HG02970 (cell line): ENCODE measurements around the gene CD164L2.
A peak's percentile ranks its signal among the peaks of the same experiment; 100 is the strongest.
"Not testable (repeated sequence)": the region's sequence is repeated elsewhere in the genome, so short reads cannot be mapped to it uniquely, and the experiment has no call there.

Experiments used
- ATAC-seq: cut with Tn5 transposase; IDR thresholded peaks from one replicate; pipeline ENCODE4 v1.9.1; 2021; ENCODE audit warnings: mild to moderate bottlenecking, moderate library complexity, moderate number of reproducible peaks; ENCODE audit not compliant: unreplicated experiment, low FRiP score

Gene CD164L2

GRCh38 chr1:27405598-27406361 lies 22.6 kb upstream of the CD164L2 start:
- ATAC-seq, result not testable (repeated sequence)

- no peak for ATAC-seq
Measured at GRCh38 chr1:27405074-27405473, 21.9 kb upstream of the CD164L2 start.

- ATAC-seq, result no peak
Measured at GRCh38 chr1:27403931-27404330, 20.8 kb upstream of the CD164L2 start.

- no peak for ATAC-seq
Measured at GRCh38 chr1:27403065-27403726, 20.1 kb upstream of the CD164L2 start.

- ATAC-seq, result no peak
Measured at GRCh38 chr1:27402349-27402754, 19.2 kb upstream of the CD164L2 start.

GRCh38 chr1:27400963-27401341 lies 17.8 kb upstream of the CD164L2 start:
- no peak for ATAC-seq

- ATAC-seq, result no peak
Measured at GRCh38 chr1:27400082-27400962, 17.2 kb upstream of the CD164L2 start.

- ATAC-seq, result no peak
Measured at GRCh38 chr1:27399251-27400025, 16.3 kb upstream of the CD164L2 start.

GRCh38 chr1:27398405-27399149 lies 15.4 kb upstream of the CD164L2 start:
- ATAC-seq, result no peak

- ATAC-seq, result no peak
Measured at GRCh38 chr1:27397749-27398148, 14.6 kb upstream of the CD164L2 start.

GRCh38 chr1:27397110-27397509 lies 14.0 kb upstream of the CD164L2 start:
- no peak for ATAC-seq

GRCh38 chr1:27395441-27396195 lies 12.5 kb upstream of the CD164L2 start:
- ATAC-seq, result no peak

GRCh38 chr1:27394925-27395324 lies 11.8 kb upstream of the CD164L2 start:
- no peak for ATAC-seq

GRCh38 chr1:27394282-27394658 lies 11.1 kb upstream of the CD164L2 start:
- no peak for ATAC-seq

GRCh38 chr1:27393641-27394281 lies 10.6 kb upstream of the CD164L2 start:
- ATAC-seq, result no peak

- no peak for ATAC-seq
Measured at GRCh38 chr1:27392778-27393635, 9.9 kb upstream of the CD164L2 start.

- ATAC-seq, result peak; percentile 56
Measured at GRCh38 chr1:27392096-27392777, 9.1 kb upstream of the CD164L2 start, which contains the start of gene GPR3. GPR3 (plus strand) TSS chr1:27392622; CDS start chr1:27393799, 1,177 bp downstream.
